K562 (cell line): Measurements from ENCODE around the gene CSF1R. TPM values are rescaled to one million over a fixed set of nuclear protein-coding genes. Genes with fewer than 3 reads are reported as not detected.

Source experiments
- ATAC-seq: fragments of 200-7000 bp; cut with Tn5 transposase; 3 replicates; pipeline ENCODE4 v1.9.1; 2020; ENCODE audit warnings: moderate library complexity
- BruUV-seq: library from RNA; stranded (reverse); fragments of 400-500 nt; replicated peaks from 2 replicates; lab custom pipeline; 2021; lab: Mats Ljungman, UMichigan
- CTCF ChIA-PET: fragments of 300-600 bp; formaldehyde crosslinking; extraction: SDS; loops from one replicate; lab custom pipeline; 2021; ENCODE audit warnings: low intra/inter-chr PET ratio; lab: Yijun Ruan, JAX
- POLR2A ChIA-PET: fragments of 300-600, 350-650 bp; sonication (Branson Sonifier 250); formaldehyde crosslinking; extraction: SDS; loops from one replicate; lab custom pipeline; 2021; ENCODE audit warnings: antibody characterized with exemption, inconsistent platforms; lab: Yijun Ruan, JAX
- DNase-seq, 4 experiments: peaks; one replicate each; pipeline versions ENCODE4 v3.0.0 to v3.0.0-alpha.2; 2011 to 2018; ENCODE audit warnings: low spot score in 3 of 4, mixed read lengths in 3 of 4; ENCODE audit errors: extremely low read depth in 1 of 4
- FAIRE-seq: peaks from 2 replicates; lab custom pipeline; 2011; peaks lifted over from hg19 to GRCh38; lab: Jason Lieb, UNC
- H2AFZ ChIP-seq: 2 replicates; pipeline ENCODE4 v1.6.0; 2011; ENCODE audit warnings: low read depth, low read length, control low read depth, inconsistent platforms
- H3K27ac ChIP-seq: fragments of 200-600 bp; 3 replicates; pipeline ENCODE4 v1.8.0; 2011; ENCODE audit warnings: low read depth, mild to moderate bottlenecking, control low read depth, inconsistent platforms, low read length, moderate library complexity, mixed read lengths; ENCODE audit errors: extremely low read depth
- H3K27me3 ChIP-seq, 2 experiments: fragments of 300-600 bp in 1 of 2; 2 replicates in 1 of 2; 3 replicates in 1 of 2; pipeline versions ENCODE4 v1.6.0 to v1.8.0; 2011; ENCODE audit warnings: inconsistent platforms in 2 of 2, low read length in 2 of 2, mild to moderate bottlenecking in 1 of 2, mixed read lengths in 1 of 2, moderate library complexity in 1 of 2; ENCODE audit not compliant: control insufficient read depth in 2 of 2, insufficient read depth in 2 of 2
- H3K36me3 ChIP-seq: fragments of 300-600 bp; 3 replicates; pipeline ENCODE4 v1.8.0; 2011; ENCODE audit warnings: mild to moderate bottlenecking, low read length, inconsistent platforms; ENCODE audit not compliant: control insufficient read depth, insufficient read depth
- H3K4me1 ChIP-seq, 2 experiments: fragments of 200-600 bp in 1 of 2; replicated peaks in 1 of 2; 2 replicates in 1 of 2; 3 replicates in 1 of 2; pipeline versions ENCODE4 v1.5.1 to v1.8.0; 2011; ENCODE audit warnings: inconsistent platforms in 2 of 2, low read length in 2 of 2, mild to moderate bottlenecking in 1 of 2, mixed read lengths in 1 of 2, moderate library complexity in 1 of 2; ENCODE audit not compliant: control insufficient read depth in 2 of 2, insufficient read depth in 2 of 2
- H3K4me2 ChIP-seq: 2 replicates; pipeline ENCODE4 v1.6.1; 2011; ENCODE audit warnings: low read length, control low read depth, inconsistent platforms, mixed read lengths; ENCODE audit not compliant: insufficient read depth
- H3K4me3 ChIP-seq: fragments of 200-600 bp; sonication (generic), shearing (Covaris generic); 2 replicates; pipeline ENCODE4 v1.5.1; 2016; ENCODE audit warnings: control low read depth, inconsistent platforms
- H3K79me2 ChIP-seq: fragments of 200-600 bp; 3 replicates; pipeline ENCODE4 v1.8.0; 2011; ENCODE audit warnings: low read length, inconsistent platforms; ENCODE audit not compliant: control insufficient read depth, insufficient read depth
- H3K9ac ChIP-seq, 2 experiments: 2 replicates each; pipeline versions ENCODE4 v1.6.0 to v1.6.1; 2011; ENCODE audit warnings: low read depth in 2 of 2, low read length in 2 of 2, control low read depth in 1 of 2, inconsistent platforms in 1 of 2, mild to moderate bottlenecking in 1 of 2, mixed read lengths in 1 of 2; ENCODE audit not compliant: insufficient read depth in 1 of 2
- H3K9me1 ChIP-seq: one replicate; pipeline ENCODE4 v1.6.0; 2011; ENCODE audit warnings: inconsistent platforms, mild to moderate bottlenecking, low read length, moderate library complexity; ENCODE audit not compliant: control insufficient read depth, insufficient read depth
- H3K9me3 ChIP-seq: replicated peaks from 2 replicates; pipeline ENCODE4 v1.5.1; 2011; ENCODE audit warnings: low read depth, low read length, inconsistent platforms; ENCODE audit not compliant: control insufficient read depth, insufficient read depth
- H4K20me1 ChIP-seq: replicated peaks from 2 replicates; pipeline ENCODE4 v1.6.1; 2011; ENCODE audit warnings: low read length, inconsistent platforms, mixed read lengths; ENCODE audit not compliant: control insufficient read depth, insufficient read depth
- CEBPG ChIP-seq, 3 experiments: fragments of 200-800 bp in 1 of 3; sonication (Bioruptor generic) in 1 of 3; sonication (generic) in 1 of 3; formaldehyde crosslinking in 1 of 3; IDR thresholded peaks in 2 of 3; conservative IDR thresholded peaks in 1 of 3; 2 replicates each; pipeline versions ENCODE4 v1.6.1 to v1.8.0; 2016 to 2022; ENCODE audit warnings: missing compliant biosample characterization in 2 of 3, missing genetic modification characterization in 2 of 3, mild to moderate bottlenecking in 1 of 3, missing genetic modification reagents in 1 of 3
- KDM2B ChIP-seq: fragments of 250-450 bp; sonication (Bioruptor Pico); IDR thresholded peaks from 2 replicates; pipeline ENCODE4 v1.8.0; 2021; ENCODE audit warnings: mild to moderate bottlenecking, moderate library complexity
- WGBS: fragments of 100-300 bp; shearing (Covaris generic); methylation state at CpG from one replicate; pipeline ENCODE4 v1.1.6; 2016; ENCODE audit warnings: low coverage, mixed read lengths; ENCODE audit not compliant: insufficient coverage; ENCODE audit errors: missing lambda C conversion rate; 5-methylcytosine and 5-hydroxymethylcytosine counted together
- in situ Hi-C: fragments of 300-500 bp; cut with MboI; formaldehyde crosslinking; loops from 4 replicates; pipeline ENCODE4 v1.15.0; 2018; ENCODE audit warnings: inconsistent platforms, mixed read lengths
- intact Hi-C: fragments of 100-400 bp; cut with micrococcal nuclease; formaldehyde crosslinking; loops from 2 replicates; pipeline ENCODE4 v1.14.2; 2022
- polyA plus RNA-seq, 8 experiments: library from polyadenylated mRNA; depleted of rRNA in 4 of 8; stranded (reverse) in 5 of 8; unstranded in 3 of 8; fragments of >200 nt; fragmentation: Nextera tagmentation in 2 of 8; fragmentation: Illumina TruSeq in 1 of 8; extraction: Ambion mirVana in 2 of 8; extraction: Trizol in 1 of 8; gene quantifications; 2 replicates each; pipeline versions ENCODE4 v1.2.1 to v1.2.3, GENCODE V29; 2011 to 2014; ENCODE audit warnings: inconsistent platforms in 1 of 8, missing spikeins in 1 of 8
- total RNA-seq, 7 experiments: library from RNA; depleted of rRNA in 6 of 7; stranded (reverse); fragments of >200 nt in 6 of 7; fragmentation: Illumina TruSeq in 2 of 7; extraction: Trizol in 2 of 7; gene quantifications; 2 replicates each; pipeline versions ENCODE4 v1.2.1 to v1.2.3, GENCODE V29; 2011 to 2021; ENCODE audit warnings: low replicate concordance in 1 of 7
- TF ChIP-seq, protein P1 (sequence below): fragments of 250-450 bp; sonication (Bioruptor Pico); IDR thresholded peaks from 2 replicates; pipeline ENCODE4 v1.5.0; 2022; ENCODE audit warnings: mild to moderate bottlenecking

CSF1R gene
- total and polyA plus RNA-seq, 9 of the 15 experiments (the other 6 are each of a cell fraction or from before 2014, with no cell fraction given): 0.03 to 0.64 (median 0.20) TPM; not detected in 6

DNA sequence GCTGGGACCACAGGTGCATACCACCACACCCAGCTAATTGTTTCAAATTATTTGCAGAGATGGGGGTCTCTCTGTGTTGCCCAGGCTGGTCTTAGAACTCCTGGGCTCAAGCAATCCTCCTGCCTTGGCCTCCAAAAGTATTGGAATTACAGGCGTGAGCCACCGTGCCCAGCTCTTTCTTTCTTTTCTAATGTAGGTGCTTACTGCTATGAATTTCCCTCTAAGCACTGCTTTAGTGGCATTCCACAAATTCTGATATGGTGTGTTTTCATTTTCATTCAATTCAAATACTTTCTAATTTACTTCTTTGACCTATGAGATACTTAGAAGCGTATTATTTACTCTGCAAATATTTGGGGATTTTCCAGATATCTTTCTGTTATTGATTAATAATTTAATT is 70.9 kb downstream of the CSF1R start:
- no peak overlapping the region for H2AFZ ChIP-seq
- H3K4me2 ChIP-seq: no peak overlapping the region
- CTCF ChIA-PET: no interaction called here
- H3K36me3 ChIP-seq: peaks cover 99% of the 10 kb centered on the region
- H3K9me1 ChIP-seq: no peaks in the 10 kb centered on the region
- no peak for DNase-seq
- in situ Hi-C loops (no loop called here), intact Hi-C loops (no loop called here)
- TF ChIP-seq CEBPG (CRISPR knock-in tag; IDR thresholded peaks at IDR 0.05): no peak
- no peak for TF ChIP-seq CEBPG (tag; conservative IDR thresholded peaks at IDR 0.05 in 1 of 2, IDR thresholded peaks at IDR 0.05 in 1 of 2)
- TF ChIP-seq, protein P1, sequence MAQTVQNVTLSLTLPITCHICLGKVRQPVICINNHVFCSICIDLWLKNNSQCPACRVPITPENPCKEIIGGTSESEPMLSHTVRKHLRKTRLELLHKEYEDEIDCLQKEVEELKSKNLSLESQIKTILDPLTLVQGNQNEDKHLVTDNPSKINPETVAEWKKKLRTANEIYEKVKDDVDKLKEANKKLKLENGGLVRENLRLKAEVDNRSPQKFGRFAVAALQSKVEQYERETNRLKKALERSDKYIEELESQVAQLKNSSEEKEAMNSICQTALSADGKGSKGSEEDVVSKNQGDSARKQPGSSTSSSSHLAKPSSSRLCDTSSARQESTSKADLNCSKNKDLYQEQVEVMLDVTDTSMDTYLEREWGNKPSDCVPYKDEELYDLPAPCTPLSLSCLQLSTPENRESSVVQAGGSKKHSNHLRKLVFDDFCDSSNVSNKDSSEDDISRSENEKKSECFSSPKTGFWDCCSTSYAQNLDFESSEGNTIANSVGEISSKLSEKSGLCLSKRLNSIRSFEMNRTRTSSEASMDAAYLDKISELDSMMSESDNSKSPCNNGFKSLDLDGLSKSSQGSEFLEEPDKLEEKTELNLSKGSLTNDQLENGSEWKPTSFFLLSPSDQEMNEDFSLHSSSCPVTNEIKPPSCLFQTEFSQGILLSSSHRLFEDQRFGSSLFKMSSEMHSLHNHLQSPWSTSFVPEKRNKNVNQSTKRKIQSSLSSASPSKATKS (CRISPR knock-in tag): no peak
- no peak for TF ChIP-seq KDM2B (CRISPR knock-in tag)
- no peaks in the 10 kb centered on the region; the same call in 1 of the 2 replicates for H3K9me3 ChIP-seq
- H3K27me3 ChIP-seq: no peaks in the 10 kb centered on the region
- ATAC-seq: no peak
- no TSS peak for BruUV-seq
- POLR2A ChIA-PET: interaction anchor here (0.8 to 0.9 kb wide), 2 partner anchors 11 to 14 kb away, joined by 4 to 5 read pairs; no protein-coding TSS in a partner anchor
- no peak for FAIRE-seq
- H3K27ac ChIP-seq: no peak overlapping the region
- 96% methylated on average over 3 of the region's 3 CpGs for WGBS
- H3K79me2 ChIP-seq: 0 out of 3 replicates have a peak, but pooled peaks cover 6% of the 10 kb centered on the region
- peaks cover 5% of the 10 kb centered on the region; the same call in 1 of the 2 replicates for H4K20me1 ChIP-seq
- peaks cover 2 to 9% of the 10 kb centered on the region in 2 experiments; a peak in 2 of 5 replicates for H3K4me1 ChIP-seq
- no peak overlapping the region for H3K9ac ChIP-seq
- H3K4me3 ChIP-seq: no peak overlapping the region
